Prostate gland (tissue), 2 donors: Measurements from ENCODE around the gene SERPINA5. TPM values are rescaled to one million over a fixed set of nuclear protein-coding genes. Genes with fewer than 3 reads are reported as not detected.

Experiments
- DNase-seq: peaks from one replicate; pipeline ENCODE4 v3.0.0-alpha.2; 2019; ENCODE audit warnings: low spot score
- H3K27ac ChIP-seq, 2 donors: fragments of 200-600 bp; sonication (generic); 2 replicates each; pipeline ENCODE4 v1.5.1; 2017 to 2019
- H3K27me3 ChIP-seq: fragments of 200-600 bp; sonication (generic); replicated peaks from 2 replicates; pipeline ENCODE4 v1.5.1; 2019; ENCODE audit not compliant: insufficient read depth
- H3K36me3 ChIP-seq, 2 donors: fragments of 200-600 bp; sonication (generic); 1 replicate in 1 of 2; 2 replicates in 1 of 2; pipeline versions ENCODE4 v1.5.1 to v1.8.1; 2017 to 2019
- H3K4me1 ChIP-seq: fragments of 200-600 bp; sonication (generic); replicated peaks from 2 replicates; pipeline ENCODE4 v1.5.1; 2019
- H3K4me3 ChIP-seq, 2 donors: fragments of 200-600 bp; sonication (generic); 2 replicates each; pipeline ENCODE4 v1.5.1; 2017 to 2019
- H3K9me3 ChIP-seq: fragments of 200-600 bp; sonication (generic); 2 replicates; pipeline ENCODE4 v1.5.1; 2017
- CTCF ChIP-seq, 4 experiments: fragments of 200-600 bp in 2 of 4; fragments of 450-650 bp in 2 of 4; sonication (generic) in 2 of 4; IDR thresholded peaks; 1 replicate in 3 of 4; 2 replicates in 1 of 4; pipeline ENCODE4 v1.5.1; 2016 to 2019; ENCODE audit warnings: antibody characterized with exemption in 4 of 4, mild to moderate bottlenecking in 2 of 4, moderate library complexity in 2 of 4
- POLR2A ChIP-seq: fragments of 450-650 bp; IDR thresholded peaks from one replicate; pipeline ENCODE4 v1.6.1; 2016; ENCODE audit warnings: antibody characterized with exemption, mild to moderate bottlenecking
- POLR2AphosphoS5 ChIP-seq: sonication (generic); formaldehyde crosslinking; IDR thresholded peaks from one replicate; pipeline ENCODE4 v1.6.1; 2017; ENCODE audit warnings: antibody characterized with exemption
- WGBS: methylation state at CpG from one replicate; pipeline ENCODE4 v1.1.5; 2018; 5-methylcytosine and 5-hydroxymethylcytosine counted together
- intact Hi-C: fragments of 100-400 bp; cut with DNase I; formaldehyde crosslinking; loops from one replicate; pipeline ENCODE4 v1.14.2; 2022
- total RNA-seq, 2 donors: library from RNA; depleted of rRNA; stranded (reverse); fragments of >200 nt; gene quantifications; one replicate each; pipeline ENCODE4 v1.1.0, GENCODE V29; 2016

SERPINA5 gene
- total RNA-seq, 2 donors from 2014 or later: 2.6 to 936 TPM

GRCh38 chr14:94638339-94638738, 57.1 kb downstream of the SERPINA5 start:
- Histone ChIP-seq H3K9me3 (no peaks in the 10 kb centered on the region), H3K4me1 (peaks cover 3% of the 10 kb centered on the region), H3K27ac (no peak overlapping the region), H3K36me3 (no peaks in the 10 kb centered on the region), H3K27me3 (no peaks in the 10 kb centered on the region), H3K4me3 (no peak overlapping the region)
- 74% methylated on average over 2 of the region's 2 CpGs for WGBS
- intact Hi-C loops: no loop called here
- no peak for DNase-seq
- TF ChIP-seq POLR2AphosphoS5 (no peak), CTCF (IDR thresholded peaks at IDR 0.05) (no peak), POLR2A (no peak)

- no peaks in the 10 kb centered on the region for H3K27me3 ChIP-seq
- DNase-seq: no peak
- intact Hi-C loops: no loop called here
- H3K9me3 ChIP-seq: no peaks in the 10 kb centered on the region
- H3K36me3 ChIP-seq: no peaks in the 10 kb centered on the region
- TF ChIP-seq POLR2AphosphoS5: no peak
- no peak for TF ChIP-seq CTCF (IDR thresholded peaks at IDR 0.05)
- TF ChIP-seq POLR2A: no peak
- H3K4me1 ChIP-seq: peaks cover 3% of the 10 kb centered on the region
- WGBS: 86% methylated on average over 11 of the region's 11 CpGs
- H3K27ac ChIP-seq: no peak overlapping the region
- H3K4me3 ChIP-seq: no peak overlapping the region
Observed at GRCh38 chr14:94638961-94639817, 58.0 kb downstream of the SERPINA5 start.

GRCh38 chr14:94640721-94641631, 59.8 kb downstream of the SERPINA5 start:
- TF ChIP-seq POLR2AphosphoS5 (no peak), CTCF (IDR thresholded peaks at IDR 0.05) (no peak), POLR2A (no peak)
- no peaks in the 10 kb centered on the region for H3K27me3 ChIP-seq
- no peaks in the 10 kb centered on the region for H3K9me3 ChIP-seq
- intact Hi-C loops: no loop called here
- no peak for DNase-seq
- H3K4me1 ChIP-seq: peaks cover 3% of the 10 kb centered on the region
- 90% methylated on average over 10 of the region's 10 CpGs for WGBS
- no peak overlapping the region for H3K27ac ChIP-seq
- H3K4me3 ChIP-seq: no peak overlapping the region
- H3K36me3 ChIP-seq: no peaks in the 10 kb centered on the region

- no peak for DNase-seq
- peaks cover 3% of the 10 kb centered on the region for H3K4me1 ChIP-seq
- WGBS: 98% methylated on average over 12 of the region's 12 CpGs
- intact Hi-C loops: no loop called here
- no peaks in the 10 kb centered on the region for H3K9me3 ChIP-seq
- no peak overlapping the region for H3K27ac ChIP-seq
- H3K36me3 ChIP-seq: no peaks in the 10 kb centered on the region
- no peak overlapping the region for H3K4me3 ChIP-seq
- H3K27me3 ChIP-seq: no peaks in the 10 kb centered on the region
- TF ChIP-seq POLR2AphosphoS5 (no peak), CTCF (IDR thresholded peaks at IDR 0.05) (no peak), POLR2A (no peak)
Observed at GRCh38 chr14:94641632-94641955, 60.4 kb downstream of the SERPINA5 start.

Other genes starting within 250 kb of the SERPINA5 start
- not detected for gene SERPINA2, start 214.7 kb upstream of the SERPINA5 start, total RNA-seq
- 1 to 10 TPM; 4.9 to 9.8 TPM for gene SERPINA1, start 192.8 kb upstream of the SERPINA5 start, total RNA-seq
- not detected for gene SERPINA11, start 128.6 kb upstream of the SERPINA5 start, total RNA-seq
- not detected for gene SERPINA9, start 105.2 kb upstream of the SERPINA5 start, total RNA-seq
- 1 to 10 TPM in 1 of 2 donors, under 1 TPM in 1; 0.82 to 1.1 TPM for gene SERPINA12, start 72.0 kb upstream of the SERPINA5 start, total RNA-seq
- 1 to 10 TPM in 1 of 2 donors, not detected in 1; 2.2 TPM for gene SERPINA4, start 20.0 kb upstream of the SERPINA5 start, total RNA-seq
- 100 to 1,000 TPM; 352 to 505 TPM for gene SERPINA3, start 31.0 kb downstream of the SERPINA5 start, total RNA-seq
- 1 to 10 TPM; 2.7 to 3.6 TPM for gene GSC, start 188.7 kb downstream of the SERPINA5 start, total RNA-seq